ENCODE data around the gene LVRN.

Gene LVRN

DNA sequence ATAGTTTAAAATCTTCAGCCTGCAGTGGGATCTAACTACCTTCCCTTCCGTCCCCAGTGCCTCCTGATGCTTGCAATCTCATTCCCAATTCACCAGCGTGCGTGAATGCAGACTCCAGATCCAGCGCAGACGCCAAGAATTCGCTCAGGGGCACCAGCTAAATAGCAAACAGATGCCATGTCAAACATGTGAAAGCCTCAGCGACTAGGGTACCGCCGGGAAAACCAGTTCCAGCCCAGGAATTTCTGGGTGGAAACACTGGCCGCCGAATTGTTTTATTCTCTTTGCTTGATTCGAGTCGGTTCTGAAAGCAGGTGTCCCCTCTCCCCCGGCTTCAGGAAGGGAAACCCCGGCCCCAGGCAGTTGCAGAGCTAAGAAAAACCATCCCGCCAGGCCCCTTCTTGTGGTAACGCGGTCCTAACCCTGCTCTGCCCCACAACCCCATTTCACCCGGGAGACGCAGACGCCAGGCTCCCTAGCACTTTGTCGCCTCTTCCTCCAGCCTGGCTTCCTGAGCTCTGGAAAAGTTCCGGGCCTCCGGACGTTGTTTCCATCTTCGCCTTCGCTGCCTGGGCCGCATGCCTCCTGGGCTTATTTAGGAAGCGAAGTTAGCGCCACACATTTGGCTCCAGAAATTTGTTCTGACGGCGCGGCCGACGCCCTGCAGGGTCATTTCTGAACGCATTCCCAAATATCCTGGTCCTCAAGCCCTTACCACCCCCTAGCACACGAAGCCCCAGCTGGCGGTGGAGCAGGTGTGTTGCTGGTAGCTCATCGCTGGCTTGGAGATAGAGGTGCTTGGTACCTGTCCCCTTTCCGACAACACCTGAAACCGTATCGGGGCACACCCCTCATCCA, 665 bp upstream of the LVRN start:
- no peak for DNase-seq

DNA sequence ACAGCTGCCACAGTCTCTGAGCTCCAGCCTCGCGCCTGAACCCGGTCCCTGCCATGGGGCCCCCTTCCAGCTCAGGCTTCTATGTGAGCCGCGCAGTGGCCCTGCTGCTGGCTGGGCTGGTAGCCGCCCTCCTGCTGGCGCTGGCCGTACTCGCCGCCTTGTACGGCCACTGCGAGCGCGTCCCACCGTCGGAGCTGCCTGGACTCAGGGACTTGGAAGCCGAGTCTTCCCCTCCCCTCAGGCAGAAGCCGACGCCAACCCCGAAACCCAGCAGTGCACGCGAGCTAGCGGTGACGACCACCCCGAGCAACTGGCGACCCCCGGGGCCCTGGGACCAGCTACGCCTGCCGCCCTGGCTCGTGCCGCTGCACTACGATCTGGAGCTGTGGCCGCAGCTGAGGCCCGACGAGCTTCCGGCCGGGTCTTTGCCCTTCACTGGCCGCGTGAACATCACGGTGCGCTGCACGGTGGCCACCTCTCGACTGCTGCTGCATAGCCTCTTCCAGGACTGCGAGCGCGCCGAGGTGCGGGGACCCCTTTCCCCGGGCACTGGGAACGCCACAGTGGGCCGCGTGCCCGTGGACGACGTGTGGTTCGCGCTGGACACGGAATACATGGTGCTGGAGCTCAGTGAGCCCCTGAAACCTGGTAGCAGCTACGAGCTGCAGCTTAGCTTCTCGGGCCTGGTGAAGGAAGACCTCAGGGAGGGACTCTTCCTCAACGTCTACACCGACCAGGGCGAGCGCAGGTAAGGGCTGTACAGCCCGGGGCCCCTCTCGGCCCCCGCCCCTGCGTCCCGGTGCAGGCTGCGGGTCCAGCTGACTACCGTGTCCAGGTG, 509 bp downstream of the LVRN start:
- DNase-seq, result no peak

GRCh38 chr5:115963566-115963965, 1.3 kb downstream of the LVRN start:
- no peak for DNase-seq

DNA sequence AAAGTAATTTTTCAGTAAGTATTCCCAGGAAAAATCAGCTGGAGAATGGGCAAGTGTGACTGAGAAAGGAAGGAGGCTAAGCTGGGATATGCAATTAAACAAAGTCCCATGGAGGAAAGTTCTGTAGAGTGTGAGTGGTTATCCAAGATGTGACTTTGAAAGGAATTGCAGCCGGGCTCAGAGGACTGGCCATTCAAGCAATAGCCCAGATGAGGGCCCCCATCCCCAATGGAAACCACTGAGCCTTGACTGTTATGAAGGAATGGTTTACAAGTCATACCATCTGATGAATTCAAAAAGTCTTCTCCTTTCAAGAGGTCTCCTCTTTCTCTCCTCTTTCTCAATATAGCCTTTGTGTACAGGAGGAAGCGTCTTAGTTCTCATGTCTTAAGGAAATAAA, 6.5 kb downstream of the LVRN start:
- no peak for DNase-seq

DNA sequence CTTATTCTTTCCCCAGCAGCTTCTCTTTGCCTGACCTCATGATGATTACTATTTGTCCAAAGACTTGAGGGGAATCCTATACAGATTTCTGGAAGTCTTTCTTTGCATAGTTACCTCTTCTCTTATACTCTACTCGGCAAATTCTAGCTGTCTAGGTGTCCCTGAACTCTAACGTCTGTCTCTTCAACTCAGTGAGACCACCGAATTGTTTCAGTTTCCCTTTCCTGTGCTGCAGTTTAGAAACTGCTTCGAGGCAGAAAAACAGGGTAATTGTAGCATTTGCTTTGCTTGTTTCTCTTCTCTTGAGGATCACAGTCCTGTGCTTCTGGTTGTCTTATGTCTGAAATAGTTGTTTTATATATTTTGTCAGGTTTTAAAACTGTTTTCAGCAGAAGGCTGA, 14.8 kb downstream of the LVRN start:
- DNase-seq, result no peak

DNA sequence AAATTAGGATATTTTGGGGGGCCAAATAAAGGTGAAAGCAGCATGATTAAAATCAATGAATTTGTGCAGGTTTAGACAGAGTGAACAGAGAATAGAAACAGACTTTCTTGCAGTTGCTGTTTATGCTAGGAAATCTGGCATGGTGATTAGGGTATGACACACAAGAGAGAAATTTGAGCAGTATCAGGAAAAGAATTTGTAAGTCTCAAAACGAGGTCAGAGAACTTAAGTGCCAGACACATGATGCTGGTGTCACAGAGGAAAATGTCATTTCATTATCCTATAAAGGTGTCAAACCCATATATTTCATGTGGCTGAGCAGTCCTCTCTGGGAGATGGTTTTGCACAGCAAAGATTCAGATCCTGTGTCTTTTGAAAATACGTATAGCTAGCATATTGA, 15.7 kb downstream of the LVRN start:
- DNase-seq, result no peak

- DNase-seq, result no peak
Measured at GRCh38 chr5:115978779-115979178, 16.5 kb downstream of the LVRN start.

- no peak for DNase-seq
Measured at GRCh38 chr5:115979201-115980041, 17.1 kb downstream of the LVRN start.

DNA sequence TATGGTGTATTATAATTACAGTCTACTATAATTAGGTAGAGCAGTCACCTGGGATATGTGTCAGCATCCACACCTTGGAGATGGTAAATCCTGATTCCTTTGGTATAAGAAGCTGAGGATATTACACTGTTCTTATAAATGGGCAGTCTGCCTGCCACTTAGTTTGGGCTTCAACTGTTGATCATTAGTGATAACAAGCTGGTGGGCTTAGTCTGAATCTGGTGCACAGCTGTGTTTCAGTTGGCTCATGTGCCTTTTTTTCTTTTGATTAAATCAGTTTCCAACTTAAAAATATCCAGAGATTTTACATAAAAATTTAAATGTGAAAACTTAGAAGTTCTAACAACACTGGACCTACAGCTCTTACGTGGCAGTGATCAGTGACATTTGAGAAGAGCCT, 21.2 kb downstream of the LVRN start:
- no peak for DNase-seq

- DNase-seq, result no peak
Measured at GRCh38 chr5:115985802-115986757, 23.8 kb downstream of the LVRN start.

GRCh38 chr5:115988002-115988401, 25.7 kb downstream of the LVRN start:
- DNase-seq, result no peak

- no peak for DNase-seq
Measured at GRCh38 chr5:115992848-115993350, 30.6 kb downstream of the LVRN start.

- DNase-seq, result no peak
Measured at GRCh38 chr5:115995351-115995750, 33.1 kb downstream of the LVRN start.

GRCh38 chr5:116002116-116002906, 40.0 kb downstream of the LVRN start:
- no peak for DNase-seq

DNA sequence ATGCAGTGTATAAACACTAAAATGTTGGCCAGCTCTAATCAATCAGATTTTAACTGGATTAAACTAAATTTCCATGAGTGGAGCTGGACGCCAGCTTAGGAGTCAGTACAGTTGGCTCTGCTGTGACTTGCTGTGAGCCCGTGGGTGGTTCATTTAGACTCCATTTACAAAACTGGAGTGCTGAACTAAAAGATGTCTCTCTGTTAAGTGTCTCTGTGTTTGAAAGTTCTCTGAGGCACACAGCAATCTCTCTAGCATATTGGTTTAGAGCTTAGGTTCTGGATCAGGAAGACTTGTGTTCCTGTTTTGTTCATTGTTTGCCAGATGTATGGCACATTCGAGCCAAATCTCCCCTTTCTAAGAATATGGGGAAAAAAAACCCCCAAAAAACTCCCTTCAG, 42.0 kb downstream of the LVRN start:
- no peak for DNase-seq

DNA sequence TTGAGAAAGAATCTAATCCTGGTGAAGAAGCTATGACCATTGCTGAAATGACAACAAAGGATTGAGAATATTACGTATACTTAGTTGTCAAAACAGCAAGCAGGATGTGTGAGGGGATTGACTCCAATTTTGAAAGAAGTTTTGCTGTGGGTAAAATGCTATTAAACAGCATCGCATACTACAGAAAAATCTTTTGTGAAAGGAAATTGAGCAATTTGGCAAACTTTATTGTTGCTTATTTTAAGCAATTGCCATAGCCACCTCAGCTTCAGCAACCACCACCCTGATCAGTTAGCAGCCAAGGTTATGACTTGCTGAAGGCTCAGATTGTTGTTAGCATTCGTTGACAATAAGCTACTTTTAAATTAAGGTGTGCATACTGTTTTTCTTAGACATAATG, 47.5 kb downstream of the LVRN start:
- no peak for DNase-seq

- DNase-seq, result no peak
Measured at GRCh38 chr5:116011046-116011445, 48.8 kb downstream of the LVRN start.

- no peak for DNase-seq
Measured at GRCh38 chr5:116013207-116013785, 51.0 kb downstream of the LVRN start.

GRCh38 chr5:116013936-116014335, 51.7 kb downstream of the LVRN start:
- DNase-seq, result no peak

DNA sequence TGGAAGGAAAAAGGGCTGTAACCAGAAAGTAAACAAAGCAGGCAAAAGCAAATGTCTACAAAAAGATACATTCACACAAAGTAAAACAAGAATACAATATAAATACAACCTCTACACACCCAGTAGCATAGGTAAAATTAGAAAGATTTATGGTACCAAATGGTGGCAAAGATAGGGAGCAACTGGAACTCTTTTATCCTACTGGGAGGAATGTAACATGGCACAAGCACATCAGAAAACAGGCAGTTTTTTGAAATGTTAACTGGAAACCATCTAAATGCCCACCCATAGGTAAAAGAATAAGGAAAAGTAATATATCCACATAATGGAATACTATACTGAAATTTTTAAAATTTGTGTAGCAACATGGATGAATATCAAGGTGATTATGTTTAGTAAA, 61.3 kb downstream of the LVRN start:
- no peak for DNase-seq

DNA sequence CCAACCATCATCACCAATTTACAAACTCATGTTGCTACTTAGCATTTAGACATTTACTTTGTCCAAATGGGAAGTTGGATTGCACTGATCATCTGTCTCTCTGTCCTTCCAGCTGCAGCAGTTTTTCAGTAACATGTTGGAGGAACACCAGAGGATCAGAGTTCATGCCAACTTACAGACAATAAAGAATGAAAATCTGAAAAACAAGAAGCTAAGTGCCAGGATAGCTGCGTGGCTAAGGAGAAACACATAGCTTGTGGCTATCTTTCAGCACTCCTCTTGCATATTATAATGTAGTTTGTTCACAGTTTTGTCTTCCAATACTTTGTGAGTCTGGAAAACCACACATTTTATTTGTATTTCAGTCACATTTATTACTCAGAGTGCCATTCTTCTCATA, 63.6 kb downstream of the LVRN start:
- no peak for DNase-seq
